ENCODE results near the gene ZHX3.

DNA sequence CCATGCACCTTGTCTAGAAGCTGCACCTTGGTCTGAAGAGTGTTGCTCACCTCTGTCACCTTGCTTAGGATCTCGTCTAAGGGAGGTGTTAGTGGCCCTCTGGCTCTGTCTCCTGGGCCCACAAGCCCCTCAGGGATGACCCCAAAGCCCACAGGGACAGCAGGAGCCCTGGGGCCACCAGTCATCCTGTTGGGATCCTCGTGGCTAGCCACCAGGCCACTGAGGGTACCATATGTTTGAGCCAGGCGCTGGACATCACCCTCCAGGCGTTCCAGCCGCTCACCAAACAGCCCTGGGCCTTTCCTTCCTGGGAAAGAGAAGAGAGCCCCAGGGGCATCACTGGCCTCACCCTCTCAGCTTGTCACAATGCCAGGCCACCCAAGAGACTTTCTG, 45.2 kb upstream of the ZHX3 start:
- no peak for TF ChIP-seq POLR2A (IDR thresholded peaks at IDR 0.05)
- TF ChIP-seq, protein P1, sequence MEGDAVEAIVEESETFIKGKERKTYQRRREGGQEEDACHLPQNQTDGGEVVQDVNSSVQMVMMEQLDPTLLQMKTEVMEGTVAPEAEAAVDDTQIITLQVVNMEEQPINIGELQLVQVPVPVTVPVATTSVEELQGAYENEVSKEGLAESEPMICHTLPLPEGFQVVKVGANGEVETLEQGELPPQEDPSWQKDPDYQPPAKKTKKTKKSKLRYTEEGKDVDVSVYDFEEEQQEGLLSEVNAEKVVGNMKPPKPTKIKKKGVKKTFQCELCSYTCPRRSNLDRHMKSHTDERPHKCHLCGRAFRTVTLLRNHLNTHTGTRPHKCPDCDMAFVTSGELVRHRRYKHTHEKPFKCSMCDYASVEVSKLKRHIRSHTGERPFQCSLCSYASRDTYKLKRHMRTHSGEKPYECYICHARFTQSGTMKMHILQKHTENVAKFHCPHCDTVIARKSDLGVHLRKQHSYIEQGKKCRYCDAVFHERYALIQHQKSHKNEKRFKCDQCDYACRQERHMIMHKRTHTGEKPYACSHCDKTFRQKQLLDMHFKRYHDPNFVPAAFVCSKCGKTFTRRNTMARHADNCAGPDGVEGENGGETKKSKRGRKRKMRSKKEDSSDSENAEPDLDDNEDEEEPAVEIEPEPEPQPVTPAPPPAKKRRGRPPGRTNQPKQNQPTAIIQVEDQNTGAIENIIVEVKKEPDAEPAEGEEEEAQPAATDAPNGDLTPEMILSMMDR (IDR thresholded peaks at IDR 0.05 in 8 of 11, conservative IDR thresholded peaks at IDR 0.05 in 3 of 11), result no peak

All from spleen (tissue), 7 donors.